NCI-H774 (cell line): ENCODE measurements around the gene OSBPL2.

Experiments used
- DNase-seq: peaks from one replicate; lab custom pipeline; 2025; lab: John Stamatoyannopoulos, UW

The OSBPL2 gene

GRCh38 chr20:62285151-62285550, 46.8 kb downstream of the OSBPL2 start:
- DNase-seq = no peak

- DNase-seq = no peak
Observed at GRCh38 chr20:62285722-62286121, 47.4 kb downstream of the OSBPL2 start.

GRCh38 chr20:62286493-62287064, 48.3 kb downstream of the OSBPL2 start:
- DNase-seq = no peak

- no peak for DNase-seq
Observed at GRCh38 chr20:62287129-62287528, 48.8 kb downstream of the OSBPL2 start.

GRCh38 chr20:62287759-62288534, 49.6 kb downstream of the OSBPL2 start:
- DNase-seq = no peak

GRCh38 chr20:62288535-62289105, 50.3 kb downstream of the OSBPL2 start:
- no peak for DNase-seq

GRCh38 chr20:62289131-62289530, 50.8 kb downstream of the OSBPL2 start:
- DNase-seq = no peak

GRCh38 chr20:62289898-62290297, 51.6 kb downstream of the OSBPL2 start:
- DNase-seq = no peak

GRCh38 chr20:62291251-62292066, 53.1 kb downstream of the OSBPL2 start:
- no peak for DNase-seq

- DNase-seq = no peak
Observed at GRCh38 chr20:62292108-62292507, 53.8 kb downstream of the OSBPL2 start.

- no peak for DNase-seq
Observed at GRCh38 chr20:62293111-62293784, 54.9 kb downstream of the OSBPL2 start.

- no peak for DNase-seq
Observed at GRCh38 chr20:62293946-62294345, 55.6 kb downstream of the OSBPL2 start.

GRCh38 chr20:62294516-62294915, 56.2 kb downstream of the OSBPL2 start:
- no peak for DNase-seq

- no peak for DNase-seq
Observed at GRCh38 chr20:62296724-62297448, 58.6 kb downstream of the OSBPL2 start.

GRCh38 chr20:62297449-62298227, 59.3 kb downstream of the OSBPL2 start:
- DNase-seq = no peak

- no peak for DNase-seq
Observed at GRCh38 chr20:62298577-62299249, 60.4 kb downstream of the OSBPL2 start.

- no peak for DNase-seq
Observed at GRCh38 chr20:62299666-62300236, 61.4 kb downstream of the OSBPL2 start.

GRCh38 chr20:62300319-62300718, 62.0 kb downstream of the OSBPL2 start:
- DNase-seq = no peak

GRCh38 chr20:62301111-62301668, 62.9 kb downstream of the OSBPL2 start:
- DNase-seq = no peak
